Breast epithelium (tissue), 4 donors: ENCODE data around the gene CHCT1. TPM values are rescaled to one million over a fixed set of nuclear protein-coding genes. Genes with fewer than 3 reads are reported as not detected.
"Not testable (repeated sequence)": the region's sequence is repeated elsewhere in the genome, so short reads cannot be mapped to it uniquely, and the experiment has no call there.

Experiments used
- DNase-seq, 2 donors: peaks; one replicate each; pipeline ENCODE4 v3.0.0-alpha.2; 2019; ENCODE audit warnings: low spot score in 2 of 2
- H3K27ac ChIP-seq, 2 donors: fragments of 200-600 bp; sonication (generic) in 1 of 2; one replicate each; pipeline ENCODE4 v1.5.1; 2016 to 2019; ENCODE audit warnings: mild to moderate bottlenecking in 1 of 2
- H3K27me3 ChIP-seq, 2 donors: fragments of 200-600 bp; sonication (generic) in 1 of 2; one replicate each; pipeline versions ENCODE4 v1.5.1 to v1.6.0; 2017 to 2019; ENCODE audit warnings: control low read depth in 1 of 2, mild to moderate bottlenecking in 1 of 2
- H3K36me3 ChIP-seq: fragments of 200-600 bp; one replicate; pipeline ENCODE4 v1.5.1; 2019
- H3K4me1 ChIP-seq, 2 donors: fragments of 200-600 bp; sonication (generic); one replicate each; pipeline ENCODE4 v1.5.1; 2016 to 2019; ENCODE audit warnings: control low read depth in 1 of 2
- H3K4me3 ChIP-seq, 3 donors: fragments of 200-600 bp; sonication (generic); 1 replicate in 2 of 3; 2 replicates in 1 of 3; pipeline ENCODE4 v1.5.1; 2016 to 2019; ENCODE audit warnings: mild to moderate bottlenecking in 3 of 3, moderate library complexity in 2 of 3
- H3K9me3 ChIP-seq, 2 donors: fragments of 200-600 bp; sonication (generic) in 1 of 2; one replicate each; pipeline ENCODE4 v1.5.1; 2016 to 2019; ENCODE audit warnings: control low read depth in 1 of 2
- CTCF ChIP-seq, 3 donors: fragments of 450-650 bp; IDR thresholded peaks; one replicate each; pipeline ENCODE4 v1.5.1; 2016 to 2017; ENCODE audit warnings: antibody characterized with exemption in 3 of 3, mild to moderate bottlenecking in 3 of 3, moderate library complexity in 3 of 3
- POLR2A ChIP-seq: fragments of 450-650 bp; IDR thresholded peaks from one replicate; pipeline ENCODE4 v1.6.1; 2016; ENCODE audit warnings: antibody characterized with exemption, mild to moderate bottlenecking, moderate library complexity
- POLR2AphosphoS5 ChIP-seq, 3 donors: sonication (generic); formaldehyde crosslinking; IDR thresholded peaks; one replicate each; pipeline ENCODE4 v1.6.1; 2017; ENCODE audit warnings: antibody characterized with exemption in 3 of 3
- intact Hi-C: fragments of 100-400 bp; cut with DNase I; formaldehyde crosslinking; loops from one replicate; pipeline ENCODE4 v1.15.1; 2023; ENCODE audit warnings: low total_unique reads
- total RNA-seq, 3 donors: library from RNA; depleted of rRNA; stranded (reverse); fragments of >200 nt; gene quantifications; one replicate each; pipeline ENCODE4 v1.1.0, GENCODE V29; 2016

The CHCT1 gene
- total RNA-seq, result under 1 TPM in 1 of 3 donors, not detected in 2; 0.32 TPM

DNA sequence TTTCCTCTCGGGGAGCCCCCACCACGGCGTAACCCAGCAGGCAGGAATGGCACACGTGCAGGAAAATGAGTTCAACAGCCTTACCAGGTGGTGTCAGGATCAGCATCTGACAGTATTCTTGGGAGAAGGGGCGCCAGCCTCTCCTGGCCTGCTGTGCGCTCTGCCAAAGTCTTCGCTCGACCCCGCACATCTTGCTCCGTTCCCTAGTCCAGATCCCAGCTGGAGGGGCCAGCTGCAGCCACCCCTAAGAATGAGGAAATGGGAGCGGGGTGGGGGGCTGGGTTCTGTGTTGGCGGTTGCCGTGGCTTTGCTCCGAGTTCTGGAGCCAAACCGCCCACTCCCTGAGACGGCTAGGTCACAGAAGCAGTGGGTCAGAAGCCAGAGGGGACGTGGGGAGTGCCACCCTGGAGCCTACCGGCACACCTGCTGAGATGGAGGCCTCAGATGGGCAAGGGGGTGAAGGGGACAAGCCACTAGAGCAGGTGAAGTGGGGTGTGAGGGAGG, at the start of gene CHCT1:
TSS of gene CHCT1 (plus strand) at position 328 of the 504 bp plus-strand sequence. CDS start at position 432, 104 bp downstream.
- intact Hi-C loops, result no loop called here

DNA sequence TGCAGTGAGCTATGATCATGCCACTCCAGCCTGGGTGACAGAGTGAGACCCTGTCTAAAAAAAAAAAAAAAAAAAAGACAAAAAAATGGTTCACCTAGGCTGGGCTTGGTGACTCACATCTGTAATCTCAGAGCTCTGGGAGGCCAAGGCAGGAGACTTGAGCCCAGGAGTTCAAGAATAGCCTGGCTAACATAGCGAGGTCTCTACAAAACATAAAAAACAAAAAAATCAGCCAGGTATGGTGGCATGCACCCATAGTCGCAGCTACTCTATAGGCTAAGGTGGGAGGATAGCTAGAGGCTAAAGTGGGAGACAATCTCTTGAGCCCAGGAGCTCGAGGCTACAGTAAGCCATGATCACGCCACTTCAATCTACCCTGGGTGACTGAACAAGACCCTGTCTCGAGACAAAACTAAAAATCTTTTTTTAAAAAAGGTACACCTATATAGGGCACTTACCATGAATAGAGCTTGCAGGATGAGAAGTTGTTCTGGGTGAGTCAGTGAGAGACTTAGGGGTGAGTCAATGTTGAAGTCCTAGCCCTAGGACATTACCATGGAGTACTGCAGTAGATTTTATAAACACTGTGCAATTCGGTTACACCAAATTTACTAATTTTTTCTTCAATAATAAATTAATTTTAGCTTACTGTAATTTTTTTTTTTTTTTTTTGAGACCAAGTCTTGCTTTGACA, 49.4 kb upstream of the CHCT1 start:
- no peak overlapping the region for H3K27ac ChIP-seq
- no peaks in the 10 kb centered on the region for H3K27me3 ChIP-seq
- H3K4me3 ChIP-seq, result no peak overlapping the region
- TF ChIP-seq CTCF (IDR thresholded peaks at IDR 0.05) (no peak), POLR2AphosphoS5 (IDR thresholded peaks at IDR 0.05) (no peak), POLR2A (no peak)
- no peak for DNase-seq
- H3K9me3 ChIP-seq, result no peaks in the 10 kb centered on the region
- H3K4me1 ChIP-seq, result no peaks in the 10 kb centered on the region
- H3K36me3 ChIP-seq, result no peaks in the 10 kb centered on the region
- intact Hi-C loops, result no loop called here

More for the DNA sequence above, at the start of gene CHCT1:
- Histone ChIP-seq H3K27me3 (no peaks in the 10 kb centered on the region), H3K4me3 (peak within 1 kb of the TSS; percentile 44 to 72 (median 56)), H3K9me3 (no peaks in the 10 kb centered on the region), H3K27ac (peak within 1 kb of the TSS; percentile 57 to 71), H3K36me3 (no peaks in the 10 kb centered on the region), H3K4me1 (no peaks in the 10 kb centered on the region)
- no peak for DNase-seq
- TF ChIP-seq POLR2AphosphoS5 (IDR thresholded peaks at IDR 0.05), result no peak
- no peak for TF ChIP-seq POLR2A

- H3K4me1 ChIP-seq, H3K27me3 ChIP-seq, DNase-seq, H3K27ac ChIP-seq, intact Hi-C loops, H3K36me3 ChIP-seq, H3K9me3 ChIP-seq, H3K4me3 ChIP-seq: not testable (repeated sequence)
These were observed 44.1 kb upstream of the CHCT1 start for GRCh38 chr17:60378187-60378586.

GRCh38 chr17:60379461-60379860, 42.8 kb upstream of the CHCT1 start:
- H3K9me3 ChIP-seq, H3K4me1 ChIP-seq, DNase-seq, H3K4me3 ChIP-seq, H3K27me3 ChIP-seq, intact Hi-C loops, H3K27ac ChIP-seq, H3K36me3 ChIP-seq: not testable (repeated sequence)

DNA sequence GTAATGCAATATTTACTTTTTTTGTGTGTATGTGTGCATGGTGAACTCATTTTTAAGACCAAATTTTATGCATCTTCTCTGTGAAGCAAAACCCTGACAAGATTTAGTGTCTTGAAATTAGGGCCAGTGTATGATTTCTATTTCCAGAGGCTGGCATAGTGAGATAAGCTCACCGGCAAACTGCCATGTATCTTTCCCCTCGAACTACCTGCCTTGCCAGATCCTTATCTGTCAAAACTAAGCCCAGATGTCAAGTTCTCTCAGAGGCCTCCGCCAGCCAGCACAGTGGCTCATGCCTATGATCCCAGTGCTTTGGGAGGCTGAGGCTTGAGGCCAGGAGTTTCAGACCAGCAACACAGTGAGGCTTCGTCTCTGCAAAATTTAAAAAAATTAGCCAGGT, 40.3 kb upstream of the CHCT1 start:
- H3K4me3 ChIP-seq, result no peak overlapping the region
- H3K27ac ChIP-seq, result no peak overlapping the region
- H3K9me3 ChIP-seq, result no peaks in the 10 kb centered on the region
- H3K27me3 ChIP-seq, result no peaks in the 10 kb centered on the region
- H3K36me3 ChIP-seq, result no peaks in the 10 kb centered on the region
- intact Hi-C loops, result no loop called here
- peaks cover 0 to 5% of the 10 kb centered on the region in 2 donors for H3K4me1 ChIP-seq
- TF ChIP-seq POLR2AphosphoS5 (IDR thresholded peaks at IDR 0.05), result no peak
- TF ChIP-seq CTCF (IDR thresholded peaks at IDR 0.05), result no peak
- no peak for TF ChIP-seq POLR2A
- no peak for DNase-seq

GRCh38 chr17:60383379-60383778, 38.9 kb upstream of the CHCT1 start:
- TF ChIP-seq POLR2AphosphoS5 (IDR thresholded peaks at IDR 0.05) (no peak), CTCF (IDR thresholded peaks at IDR 0.05) (no peak), POLR2A (no peak)
- no peak for DNase-seq
- intact Hi-C loops, result no loop called here
- Histone ChIP-seq H3K4me3 (no peak overlapping the region), H3K4me1 (peaks cover 0 to 6% of the 10 kb centered on the region in 2 donors), H3K9me3 (no peaks in the 10 kb centered on the region), H3K27me3 (no peaks in the 10 kb centered on the region), H3K27ac (no peak overlapping the region), H3K36me3 (no peaks in the 10 kb centered on the region)

DNA sequence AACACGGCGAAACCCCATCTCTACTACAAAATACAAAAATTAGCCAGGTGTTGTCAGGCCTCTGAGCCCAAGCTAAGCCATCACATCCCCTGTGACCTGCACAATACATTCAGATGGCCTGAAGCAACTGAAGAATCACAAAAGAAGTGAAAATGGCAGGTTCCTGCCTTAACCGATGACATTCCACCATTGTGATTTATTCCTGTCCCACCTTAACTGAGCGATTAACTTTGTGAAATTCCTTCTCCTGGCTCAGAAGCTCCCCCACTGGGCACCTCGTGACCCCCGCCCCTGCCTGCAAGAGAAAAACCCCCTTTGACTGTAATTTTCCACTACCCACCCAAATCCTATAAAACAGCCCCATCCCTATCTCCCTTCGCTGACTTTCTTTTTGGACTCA, 37.4 kb upstream of the CHCT1 start:
- H3K9me3 ChIP-seq, DNase-seq, intact Hi-C loops, H3K4me3 ChIP-seq, H3K36me3 ChIP-seq, H3K27ac ChIP-seq, H3K27me3 ChIP-seq: not testable (repeated sequence)
- peaks cover 0 to 13% of the 10 kb centered on the region in 2 donors for H3K4me1 ChIP-seq
